HepG2 (cell line): ENCODE data around the gene PCIF1. TPM values are rescaled to one million over a fixed set of nuclear protein-coding genes. Genes with fewer than 3 reads are reported as not detected.

Source experiments
- CHCHD3 ChIP-seq: sonication (generic); formaldehyde crosslinking; IDR thresholded peaks from 2 replicates; pipeline ENCODE4 v1.8.0; 2022; ENCODE audit warnings: mild to moderate bottlenecking, missing genetic modification reagents, moderate library complexity
- CREB3 ChIP-seq: sonication (generic); formaldehyde crosslinking; IDR thresholded peaks from 2 replicates; pipeline ENCODE4 v1.5.0; 2020; ENCODE audit warnings: missing genetic modification reagents
- GLI4 ChIP-seq: sonication (generic); formaldehyde crosslinking; IDR thresholded peaks from 2 replicates; pipeline ENCODE4 v1.5.1; 2020; ENCODE audit warnings: missing genetic modification reagents, mild to moderate bottlenecking, moderate library complexity, borderline replicate concordance
- GMEB1 ChIP-seq: sonication (generic); formaldehyde crosslinking; IDR thresholded peaks from 2 replicates; pipeline ENCODE4 v1.5.1; 2020; ENCODE audit warnings: missing genetic modification reagents, mild to moderate bottlenecking, borderline replicate concordance
- HMG20B ChIP-seq: conservative IDR thresholded peaks from 2 replicates; pipeline ENCODE4 v1.6.1; 2016; ENCODE audit warnings: missing genetic modification reagents, missing compliant biosample characterization
- HMGA1 ChIP-seq: sonication (generic); formaldehyde crosslinking; conservative IDR thresholded peaks from 2 replicates; pipeline ENCODE4 v1.4.0; 2020; ENCODE audit warnings: missing genetic modification reagents
- MAX ChIP-seq: IDR thresholded peaks from 2 replicates; pipeline ENCODE4 v1.6.1; 2012; ENCODE audit warnings: inconsistent platforms
- MZF1 ChIP-seq: sonication (generic); formaldehyde crosslinking; IDR thresholded peaks from 2 replicates; pipeline ENCODE4 v1.8.1; 2023; ENCODE audit warnings: mild to moderate bottlenecking, missing genetic modification reagents, borderline replicate concordance
- NCOA5 ChIP-seq: sonication (generic); formaldehyde crosslinking; IDR thresholded peaks from 2 replicates; pipeline ENCODE4 v1.4.0; 2020; ENCODE audit warnings: missing genetic modification reagents
- NKX3-1 ChIP-seq: sonication (generic); formaldehyde crosslinking; IDR thresholded peaks from 2 replicates; pipeline ENCODE4 v1.5.0; 2020; ENCODE audit warnings: missing genetic modification reagents
- SCMH1 ChIP-seq: sonication (generic); formaldehyde crosslinking; IDR thresholded peaks from 2 replicates; pipeline ENCODE4 v1.9.0; 2021; ENCODE audit warnings: missing genetic modification reagents, mild to moderate bottlenecking, borderline replicate concordance
- SSRP1 ChIP-seq: IDR thresholded peaks from 2 replicates; pipeline ENCODE4 v1.6.1; 2016; ENCODE audit warnings: control low read depth
- ZKSCAN5 ChIP-seq: sonication (generic); formaldehyde crosslinking; IDR thresholded peaks from 2 replicates; pipeline ENCODE4 v1.5.1; 2020; ENCODE audit warnings: mild to moderate bottlenecking, missing genetic modification reagents
- ZNF101 ChIP-seq: sonication (generic); formaldehyde crosslinking; IDR thresholded peaks from 2 replicates; pipeline ENCODE4 v1.4.0; 2020; ENCODE audit warnings: mild to moderate bottlenecking, low read depth, missing genetic modification reagents, borderline replicate concordance
- ZNF251 ChIP-seq: sonication (generic); formaldehyde crosslinking; IDR thresholded peaks from 2 replicates; pipeline ENCODE4 v1.9.0; 2021; ENCODE audit warnings: mild to moderate bottlenecking, missing genetic modification reagents
- ZNF652 ChIP-seq: IDR thresholded peaks from 2 replicates; pipeline ENCODE4 v1.6.1; 2016; ENCODE audit warnings: low read depth, borderline replicate concordance
- ZNF784 ChIP-seq: sonication (generic); formaldehyde crosslinking; IDR thresholded peaks from 2 replicates; pipeline ENCODE4 v1.5.1; 2020; ENCODE audit warnings: missing genetic modification reagents, mild to moderate bottlenecking, borderline replicate concordance
- ZNF800 ChIP-seq: sonication (generic); formaldehyde crosslinking; IDR thresholded peaks from 2 replicates; pipeline ENCODE4 v1.4.0; 2020; ENCODE audit warnings: missing genetic modification reagents
- polyA plus RNA-seq, 8 experiments: library from polyadenylated mRNA; depleted of rRNA in 3 of 8; stranded (reverse) in 7 of 8; unstranded in 1 of 8; fragments of >200 nt; fragmentation: Illumina TruSeq in 4 of 8; extraction: Trizol in 4 of 8; gene quantifications; 2 replicates each; pipeline versions ENCODE4 v1.2.1 to v1.2.3, GENCODE V29; 2011 to 2016; ENCODE audit warnings: low read depth in 4 of 8, missing spikeins in 1 of 8, mixed read lengths in 1 of 8; ENCODE audit not compliant: insufficient read depth in 1 of 8
- total RNA-seq, 5 experiments: library from RNA; depleted of rRNA; stranded (reverse); fragments of >200 nt; fragmentation: Illumina TruSeq; extraction: Trizol; gene quantifications; 2 replicates each; pipeline ENCODE4 v1.2.3, GENCODE V29; 2016; ENCODE audit warnings: low read depth in 1 of 5
- TF ChIP-seq, protein P1 (sequence below): sonication (generic); formaldehyde crosslinking; IDR thresholded peaks from 2 replicates; pipeline ENCODE4 v1.8.1; 2023; ENCODE audit warnings: mild to moderate bottlenecking, moderate library complexity, missing genetic modification reagents
- TF ChIP-seq, protein P2 (sequence below): sonication (generic); formaldehyde crosslinking; IDR thresholded peaks from 2 replicates; pipeline ENCODE4 v1.5.0; 2020; ENCODE audit warnings: missing genetic modification reagents
- TF ChIP-seq, protein P3 (sequence below): sonication (generic); formaldehyde crosslinking; IDR thresholded peaks from 2 replicates; pipeline ENCODE4 v1.5.0; 2020; ENCODE audit warnings: missing genetic modification reagents, mild to moderate bottlenecking, borderline replicate concordance

Gene PCIF1
- total and polyA plus RNA-seq, 2 of the 13 experiments (the other 11 are each of a cell fraction or from before 2014, with no cell fraction given), result 20.9 to 24.4 TPM

GRCh38 chr20:45946149-45946970 is 11.9 kb downstream of the PCIF1 start (continued):
- no peak for TF ChIP-seq CHCHD3 (CRISPR knock-in tag)
- TF ChIP-seq ZNF251 (CRISPR knock-in tag), result no peak
- peak; percentile 69; the same call in 1 of the 2 replicates for TF ChIP-seq NKX3-1 (CRISPR knock-in tag)
- no peak for TF ChIP-seq ZNF800 (CRISPR knock-in tag)
- TF ChIP-seq, protein P1, sequence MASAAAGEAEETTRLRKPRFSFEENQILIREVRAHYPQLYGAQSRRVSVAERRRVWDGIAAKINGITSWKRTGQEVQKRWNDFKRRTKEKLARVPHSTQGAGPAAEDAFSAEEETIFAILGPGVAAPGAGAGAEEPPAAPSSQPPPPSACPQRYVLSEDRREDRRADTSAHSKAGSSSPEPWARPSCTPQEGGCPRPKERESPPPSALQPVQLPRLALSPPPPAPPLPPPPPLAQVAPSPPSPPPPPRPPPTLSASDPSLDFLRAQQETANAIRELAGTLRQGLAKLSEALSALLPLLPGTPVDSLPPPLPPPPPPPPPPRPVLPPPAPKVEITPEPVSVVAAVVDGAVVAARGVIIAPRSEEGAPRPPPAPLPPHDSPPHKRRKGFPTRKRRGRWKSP (CRISPR knock-in tag), result peak; percentile 94
- TF ChIP-seq, protein P2, sequence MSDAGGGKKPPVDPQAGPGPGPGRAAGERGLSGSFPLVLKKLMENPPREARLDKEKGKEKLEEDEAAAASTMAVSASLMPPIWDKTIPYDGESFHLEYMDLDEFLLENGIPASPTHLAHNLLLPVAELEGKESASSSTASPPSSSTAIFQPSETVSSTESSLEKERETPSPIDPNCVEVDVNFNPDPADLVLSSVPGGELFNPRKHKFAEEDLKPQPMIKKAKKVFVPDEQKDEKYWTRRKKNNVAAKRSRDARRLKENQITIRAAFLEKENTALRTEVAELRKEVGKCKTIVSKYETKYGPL (CRISPR knock-in tag), result peak; percentile 92
- peak; percentile 55; the same call in 1 of the 2 replicates for TF ChIP-seq ZNF652 (CRISPR knock-in tag)
- peak; percentile 93; the same call in 1 of the 2 replicates for TF ChIP-seq SSRP1 (CRISPR knock-in tag)
- 0 out of 2 replicates have a peak, but pooled peaks have one; percentile 57 for TF ChIP-seq NCOA5 (CRISPR knock-in tag)
- TF ChIP-seq ZNF101 (CRISPR knock-in tag), result no peak
- TF ChIP-seq ZNF784 (CRISPR knock-in tag), result peak; percentile 92; the same call in 1 of the 2 replicates
- peak; percentile 98 for TF ChIP-seq MAX
- peak; percentile 94; the same call in 1 of the 2 replicates for TF ChIP-seq GLI4 (CRISPR knock-in tag)
- TF ChIP-seq, protein P3, sequence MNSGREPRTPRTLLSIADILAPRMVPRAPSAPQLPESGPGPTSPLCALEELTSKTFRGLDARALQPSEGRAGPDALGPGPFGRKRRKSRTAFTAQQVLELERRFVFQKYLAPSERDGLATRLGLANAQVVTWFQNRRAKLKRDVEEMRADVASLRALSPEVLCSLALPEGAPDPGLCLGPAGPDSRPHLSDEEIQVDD (CRISPR knock-in tag), result no peak
- no peak for TF ChIP-seq CREB3 (CRISPR knock-in tag)
- no peak for TF ChIP-seq SCMH1 (CRISPR knock-in tag)
- TF ChIP-seq HMGA1 (CRISPR knock-in tag), result no peak
- no peak for TF ChIP-seq ZKSCAN5 (CRISPR knock-in tag)
- peak; percentile 80; the same call in 1 of the 2 replicates for TF ChIP-seq HMG20B
- TF ChIP-seq GMEB1 (CRISPR knock-in tag), result peak; percentile 78
- no peak for TF ChIP-seq MZF1 (CRISPR knock-in tag)
